Fibroblast of pulmonary artery (primary cell): ENCODE results near the gene SLC8A1.

ENCODE experiments used
- DNase-seq: peaks from one replicate; pipeline ENCODE4 v3.0.0-alpha.2; 2010; ENCODE audit warnings: low read depth
- H3K4me3 ChIP-seq: replicated peaks from 2 replicates; pipeline ENCODE4 v1.5.1; 2011; ENCODE audit warnings: low read depth, mild to moderate bottlenecking, control low read depth, low read length, moderate library complexity
- TF ChIP-seq, protein P1 (sequence below): IDR thresholded peaks from 2 replicates; pipeline ENCODE4 v1.5.1; 2011; ENCODE audit warnings: mild to moderate bottlenecking, control low read depth, low read length, inconsistent platforms; ENCODE audit errors: missing control alignments

The SLC8A1 gene

DNA sequence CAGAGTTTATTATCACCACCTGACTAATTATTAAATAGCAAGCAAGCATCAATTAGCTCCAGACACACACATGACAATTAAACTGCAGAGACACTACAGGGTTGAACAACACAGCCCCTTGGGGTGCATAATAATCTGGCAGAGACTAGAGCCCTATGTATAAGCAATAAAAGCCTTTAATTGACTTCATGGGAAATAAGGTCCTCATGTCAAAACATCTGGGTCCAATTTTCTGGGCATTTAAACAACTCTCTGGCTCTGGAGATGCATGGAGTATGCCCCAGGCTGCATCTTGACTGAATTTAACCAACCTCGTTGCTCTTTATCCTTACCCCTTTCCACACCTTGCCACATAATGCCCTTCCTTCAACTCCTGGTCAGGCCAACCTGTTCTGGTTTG is 402.1 kb downstream of the SLC8A1 start:
- TF ChIP-seq, protein P1, sequence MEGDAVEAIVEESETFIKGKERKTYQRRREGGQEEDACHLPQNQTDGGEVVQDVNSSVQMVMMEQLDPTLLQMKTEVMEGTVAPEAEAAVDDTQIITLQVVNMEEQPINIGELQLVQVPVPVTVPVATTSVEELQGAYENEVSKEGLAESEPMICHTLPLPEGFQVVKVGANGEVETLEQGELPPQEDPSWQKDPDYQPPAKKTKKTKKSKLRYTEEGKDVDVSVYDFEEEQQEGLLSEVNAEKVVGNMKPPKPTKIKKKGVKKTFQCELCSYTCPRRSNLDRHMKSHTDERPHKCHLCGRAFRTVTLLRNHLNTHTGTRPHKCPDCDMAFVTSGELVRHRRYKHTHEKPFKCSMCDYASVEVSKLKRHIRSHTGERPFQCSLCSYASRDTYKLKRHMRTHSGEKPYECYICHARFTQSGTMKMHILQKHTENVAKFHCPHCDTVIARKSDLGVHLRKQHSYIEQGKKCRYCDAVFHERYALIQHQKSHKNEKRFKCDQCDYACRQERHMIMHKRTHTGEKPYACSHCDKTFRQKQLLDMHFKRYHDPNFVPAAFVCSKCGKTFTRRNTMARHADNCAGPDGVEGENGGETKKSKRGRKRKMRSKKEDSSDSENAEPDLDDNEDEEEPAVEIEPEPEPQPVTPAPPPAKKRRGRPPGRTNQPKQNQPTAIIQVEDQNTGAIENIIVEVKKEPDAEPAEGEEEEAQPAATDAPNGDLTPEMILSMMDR, result no peak
- no peak overlapping the region for H3K4me3 ChIP-seq
- DNase-seq, result no peak

DNA sequence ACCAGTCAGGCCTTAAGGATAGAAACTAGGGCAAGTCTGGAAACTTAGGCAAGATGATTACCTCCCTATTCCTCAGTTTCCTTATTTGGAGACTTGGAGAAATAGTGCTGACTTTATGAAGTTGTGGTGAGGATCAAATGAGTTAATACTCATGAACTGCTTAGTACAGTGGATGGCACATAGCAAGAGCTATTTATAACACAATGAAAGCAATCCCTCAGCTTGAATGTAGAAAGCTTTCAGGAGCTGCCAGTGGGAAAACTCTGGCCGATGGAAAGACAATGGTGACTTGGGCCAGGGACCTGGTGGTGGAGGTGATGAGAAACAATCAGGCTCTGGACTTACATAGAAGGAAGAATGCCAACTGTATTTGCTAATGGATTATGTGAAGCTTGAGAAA is 403.4 kb downstream of the SLC8A1 start:
- no peak overlapping the region for H3K4me3 ChIP-seq
- TF ChIP-seq, protein P1, result no peak
- no peak for DNase-seq

DNA sequence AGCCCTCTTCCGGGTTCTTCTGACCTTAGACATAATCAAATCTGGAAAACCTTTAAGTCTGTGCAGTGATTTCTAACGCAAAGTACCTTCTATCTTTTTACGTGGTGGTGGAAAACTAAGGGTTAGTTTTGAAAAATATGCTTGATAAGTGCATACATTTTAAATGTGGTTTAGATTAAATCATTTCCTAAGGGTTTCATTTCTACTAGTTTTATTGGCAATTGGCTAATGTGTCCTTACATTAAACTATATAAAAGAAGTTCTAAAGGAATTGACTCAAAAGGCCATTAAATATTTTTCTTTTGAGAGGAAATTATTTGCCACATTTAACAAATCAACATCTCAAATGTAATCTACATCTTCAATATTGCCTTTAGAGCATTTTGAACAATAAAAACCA is 404.5 kb downstream of the SLC8A1 start:
- no peak for DNase-seq
- no peak overlapping the region for H3K4me3 ChIP-seq
- TF ChIP-seq, protein P1, result no peak
